NCI-H524 treated with DMSO at 0.1 percent for 48 hours (cell line): ENCODE data around the gene STXBP3.

Experiments used
- DNase-seq: peaks from one replicate; lab custom pipeline; 2025; lab: John Stamatoyannopoulos, UW

The STXBP3 gene

GRCh38 chr1:108842525-108843181, 96.2 kb downstream of the STXBP3 start:
- no peak for DNase-seq

DNA sequence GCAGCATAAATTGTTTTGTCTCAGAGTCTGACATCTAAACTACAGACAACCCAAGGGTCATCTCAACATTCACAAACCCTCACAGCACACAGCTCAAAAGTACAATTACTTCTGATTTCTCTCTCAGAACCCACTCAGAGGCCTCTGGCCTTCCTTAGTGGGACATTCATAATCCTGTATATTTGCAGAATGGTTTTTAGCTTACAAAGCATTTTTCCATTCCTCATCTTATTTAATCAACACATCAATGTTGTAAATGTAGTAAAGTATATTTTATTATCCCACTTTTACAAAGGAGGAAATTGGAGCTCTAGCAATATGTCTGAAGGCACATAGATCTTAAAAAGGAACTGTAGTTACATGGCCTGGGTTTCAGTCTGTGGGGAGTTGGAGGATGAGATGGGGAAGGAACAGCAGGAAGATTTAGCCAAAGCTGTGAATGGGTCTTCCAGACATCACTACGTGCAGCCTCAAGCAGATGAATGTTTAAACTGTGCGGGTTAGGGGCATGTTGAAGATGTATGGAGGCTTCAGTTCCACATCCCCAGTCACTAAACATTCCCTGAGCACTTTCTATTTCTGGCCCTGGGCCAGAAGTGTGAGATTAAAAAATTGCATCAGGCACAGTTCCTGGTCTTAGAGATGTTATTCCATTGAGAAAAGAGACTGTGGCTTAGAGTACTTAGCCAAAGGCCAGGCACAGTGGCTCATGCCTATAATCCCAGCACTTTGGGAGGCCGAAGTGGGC, 97.1 kb downstream of the STXBP3 start:
- no peak for DNase-seq

- no peak for DNase-seq
These were observed 99.0 kb downstream of the STXBP3 start for GRCh38 chr1:108845446-108845845.

GRCh38 chr1:108845991-108846390, 99.5 kb downstream of the STXBP3 start:
- no peak for DNase-seq

DNA sequence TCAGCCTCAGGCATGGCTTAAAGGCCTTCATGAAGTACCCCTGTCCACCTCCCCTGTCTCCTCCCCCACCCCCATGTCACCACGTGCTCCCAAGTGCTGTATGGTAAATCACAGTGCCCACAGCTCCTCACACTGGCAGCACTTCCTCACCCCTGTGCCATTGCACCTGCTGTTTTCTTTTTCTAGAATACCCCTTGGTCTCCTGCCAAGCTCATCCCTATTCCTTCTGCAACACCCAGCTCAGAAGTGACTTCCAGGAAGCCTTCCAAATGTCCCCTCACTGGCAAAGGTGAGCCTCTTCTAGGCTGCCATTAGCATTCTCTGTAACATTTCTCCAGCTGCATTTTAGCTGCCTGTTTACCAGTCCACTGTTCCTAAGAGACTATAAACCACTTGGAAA, 101.0 kb downstream of the STXBP3 start:
- DNase-seq: no peak

DNA sequence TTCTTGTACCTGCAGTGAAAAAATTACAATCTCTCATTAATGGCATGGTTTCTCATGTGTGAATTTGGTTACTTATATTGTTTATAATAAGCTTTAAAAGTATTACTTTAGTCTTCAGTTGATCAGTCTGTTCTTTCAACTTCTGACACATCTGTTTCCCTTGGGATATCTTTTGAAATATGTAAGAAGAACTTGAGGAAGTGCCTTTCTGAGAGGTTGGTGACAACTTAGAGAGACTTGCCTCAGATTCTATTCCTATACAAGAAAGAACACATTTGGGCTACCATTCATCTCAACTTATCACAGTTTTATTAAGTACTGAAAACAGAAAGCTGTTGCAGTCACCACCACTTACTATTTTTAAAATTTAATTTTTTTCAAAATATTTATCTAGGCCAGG, 102.3 kb downstream of the STXBP3 start:
- DNase-seq: no peak

GRCh38 chr1:108850929-108851328, 104.5 kb downstream of the STXBP3 start:
- DNase-seq: no peak

DNA sequence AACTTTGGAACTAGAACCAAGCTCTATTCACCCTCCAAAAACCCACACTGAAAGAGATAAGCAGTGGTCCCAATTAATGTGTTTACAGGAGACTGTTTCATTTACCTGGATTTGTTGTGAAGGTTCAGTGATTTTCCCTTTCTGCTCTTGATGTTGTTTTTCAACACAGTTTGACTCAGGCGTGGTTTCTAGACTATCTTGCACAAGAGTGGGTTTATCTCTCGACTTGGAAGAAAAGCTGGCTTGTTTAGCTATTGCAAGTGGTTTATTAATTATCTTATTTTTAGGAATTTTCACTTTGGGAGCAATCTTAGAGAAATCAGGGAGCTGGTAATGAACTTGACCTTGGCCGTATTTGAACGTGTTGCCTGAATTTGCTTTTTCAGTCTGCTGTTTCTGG, 105.1 kb downstream of the STXBP3 start:
- DNase-seq: no peak

- DNase-seq: no peak
These were observed 105.9 kb downstream of the STXBP3 start for GRCh38 chr1:108852221-108852975.

DNA sequence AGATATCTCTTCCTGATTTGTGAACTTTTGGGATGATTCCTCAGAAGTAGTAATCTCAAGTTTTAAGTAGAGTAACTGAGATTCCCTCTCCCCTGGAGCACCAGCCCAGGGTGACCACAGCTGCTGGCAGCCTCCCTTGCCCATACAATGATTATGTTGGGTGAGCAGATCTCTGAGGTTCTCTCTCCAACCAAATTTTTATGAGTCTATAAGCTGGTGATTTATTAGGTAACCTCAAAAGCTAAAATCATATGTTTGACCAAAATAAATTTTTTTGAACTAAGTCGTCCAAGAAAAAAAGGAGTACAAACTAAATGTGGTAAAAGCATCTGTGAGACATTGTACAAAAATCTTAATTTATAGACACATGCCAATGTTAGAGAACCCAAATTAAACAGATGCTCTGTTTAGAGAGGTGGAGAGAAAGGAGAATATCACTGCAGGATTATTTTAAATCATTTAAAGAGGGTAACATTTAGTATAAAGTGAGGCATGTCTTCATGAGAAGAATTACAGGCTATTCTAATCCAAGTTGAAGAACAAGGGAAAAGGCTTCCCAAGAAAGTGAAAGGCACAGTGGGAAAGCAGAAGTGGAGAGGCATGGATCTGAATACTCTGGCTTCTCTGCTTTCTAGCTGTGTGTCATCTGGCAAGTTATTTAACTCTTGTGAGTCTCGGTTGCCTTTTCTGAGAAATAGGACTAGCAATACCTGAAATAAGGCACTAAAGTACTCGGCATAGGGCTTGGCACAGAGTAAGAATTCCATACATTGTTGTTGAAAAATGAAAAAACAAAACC, 107.9 kb downstream of the STXBP3 start:
- no peak for DNase-seq

GRCh38 chr1:108856994-108857393, 110.5 kb downstream of the STXBP3 start, which contains the start of gene AKNAD1:
TSS of gene AKNAD1 (minus strand) at chr1:108857094. CDS start at chr1:108852664, 4,430 bp downstream.
- no peak for DNase-seq

GRCh38 chr1:108858230-108858950, 111.9 kb downstream of the STXBP3 start:
- peak; percentile 89 for DNase-seq
